A673 (cell line): ENCODE data around the gene KCNK7. TPM values are rescaled to one million over a fixed set of nuclear protein-coding genes. Genes with fewer than 3 reads are reported as not detected.

Source experiments
- BruUV-seq: library from RNA; stranded (reverse); fragments of 400-500 nt; replicated peaks from 2 replicates; lab custom pipeline; 2021; lab: Mats Ljungman, UMichigan
- CTCF ChIA-PET: fragments of 300-600 bp; sonication (Branson Sonifier 250); formaldehyde crosslinking; loops from one replicate; lab custom pipeline; 2022; ENCODE audit warnings: antibody characterized with exemption; lab: Charles Lee
- POLR2A ChIA-PET: fragments of 300-600 bp; sonication (Branson Sonifier 250); formaldehyde crosslinking; loops from one replicate; lab custom pipeline; 2022; ENCODE audit warnings: antibody characterized with exemption; ENCODE audit not compliant: low non-redundant PET; lab: Charles Lee
- DNase-seq: peaks from one replicate; pipeline ENCODE4 v3.0.0-alpha.2; 2015; ENCODE audit warnings: low spot score
- H3K27ac ChIP-seq: fragments of 200-600 bp; sonication (generic); 2 replicates; pipeline ENCODE4 v1.5.1; 2016; ENCODE audit warnings: mixed run types, low read depth, mild to moderate bottlenecking, mixed read lengths, antibody characterized with exemption, low read length; ENCODE audit not compliant: poor library complexity, severe bottlenecking
- H3K27me3 ChIP-seq: fragments of 200-600 bp; sonication (generic); replicated peaks from 2 replicates; pipeline ENCODE4 v1.6.1; 2017; ENCODE audit warnings: mixed run types, low read depth, mild to moderate bottlenecking, mixed read lengths, antibody characterized with exemption, low read length; ENCODE audit not compliant: insufficient read depth, poor library complexity
- H3K36me3 ChIP-seq: fragments of 200-600 bp; sonication (generic); 2 replicates; pipeline ENCODE4 v1.6.1; 2016; ENCODE audit warnings: mixed run types, mild to moderate bottlenecking, mixed read lengths, antibody characterized with exemption, low read length; ENCODE audit not compliant: insufficient read depth, poor library complexity, severe bottlenecking
- H3K4me1 ChIP-seq: fragments of 200-600 bp; sonication (generic); 2 replicates; pipeline ENCODE4 v1.6.1; 2017; ENCODE audit warnings: mixed run types, mild to moderate bottlenecking, mixed read lengths, antibody characterized with exemption, low read length; ENCODE audit not compliant: insufficient read depth, poor library complexity, severe bottlenecking
- H3K4me3 ChIP-seq: fragments of 200-600 bp; sonication (generic); 2 replicates; pipeline ENCODE4 v1.5.1; 2016; ENCODE audit warnings: low read depth, mixed run types, mild to moderate bottlenecking, mixed read lengths, low read length; ENCODE audit not compliant: poor library complexity, severe bottlenecking
- H3K9me3 ChIP-seq: fragments of 200-600 bp; sonication (generic); 2 replicates; pipeline ENCODE4 v1.6.1; 2016; ENCODE audit warnings: mixed run types, low read depth, mild to moderate bottlenecking, mixed read lengths, antibody characterized with exemption, low read length; ENCODE audit not compliant: poor library complexity, severe bottlenecking
- EZH2 ChIP-seq: fragments of 200-600 bp; sonication (generic); IDR thresholded peaks from 2 replicates; pipeline ENCODE4 v1.6.1; 2017; ENCODE audit warnings: borderline replicate concordance, low read depth, mild to moderate bottlenecking, mixed read lengths, antibody characterized with exemption, low read length; ENCODE audit not compliant: poor library complexity, severe bottlenecking
- intact Hi-C: fragments of 100-400 bp; cut with micrococcal nuclease; formaldehyde crosslinking; loops from one replicate; pipeline ENCODE4 v1.10.0; 2022; ENCODE audit not compliant: unreplicated experiment
- total RNA-seq: library from RNA; stranded (reverse); gene quantifications from 2 replicates; pipeline ENCODE4 v1.2.3, GENCODE V29; 2021
- TF ChIP-seq, protein P1 (sequence below): fragments of 300-800, 200-600 bp; sonication (generic); conservative IDR thresholded peaks from 2 replicates; pipeline ENCODE4 v1.5.1; 2017; ENCODE audit warnings: low read depth, mild to moderate bottlenecking, antibody characterized with exemption, low read length, moderate library complexity, mixed read lengths

KCNK7 gene
- total RNA-seq, 1 experiment from 2014 or later: 2.3 TPM

DNA sequence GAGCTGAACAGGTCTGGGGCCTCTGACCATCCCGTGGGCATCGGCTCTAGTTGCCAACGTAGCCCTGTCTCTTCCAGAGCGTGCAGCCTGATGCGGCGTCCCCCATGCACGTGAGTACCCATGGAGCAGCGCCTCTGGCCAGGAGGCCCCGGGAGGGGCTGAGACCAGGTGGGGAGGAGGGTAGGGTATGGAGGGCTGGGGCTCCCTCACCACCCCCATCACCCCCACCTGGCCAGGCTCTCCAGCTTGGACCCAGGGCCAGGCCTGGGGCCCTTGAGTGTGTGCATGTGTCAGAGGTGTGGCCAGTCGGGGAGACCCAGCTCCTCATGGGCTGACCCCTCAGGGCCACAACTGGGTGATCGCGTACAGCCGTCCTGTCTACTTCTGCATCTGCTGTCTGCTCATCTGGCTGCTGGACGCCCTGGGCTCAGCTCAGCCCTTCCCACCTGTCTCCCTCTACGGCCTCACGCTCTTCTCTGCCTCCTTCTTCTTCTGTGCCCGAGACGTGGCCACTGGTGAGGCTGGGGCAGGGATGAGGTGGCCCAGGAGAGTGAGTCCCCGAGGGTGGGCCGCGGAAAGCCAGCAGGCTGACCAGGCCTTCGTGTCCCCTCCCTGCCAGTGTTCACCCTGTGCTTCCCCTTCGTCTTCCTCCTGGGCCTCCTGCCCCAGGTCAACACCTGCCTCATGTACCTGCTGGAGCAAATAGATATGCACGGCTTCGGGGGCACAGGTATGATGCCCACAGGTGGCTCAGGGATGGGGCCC lies 28.4 kb upstream of the KCNK7 start:
- Histone ChIP-seq H3K27me3 (no peaks in the 10 kb centered on the region), H3K36me3 (peaks cover 56% of the 10 kb centered on the region), H3K4me3 (no peak overlapping the region), H3K27ac (no peak overlapping the region), H3K9me3 (no peaks in the 10 kb centered on the region), H3K4me1 (no peaks in the 10 kb centered on the region)
- intact Hi-C loops: loop anchor here (10.0 kb wide), 1 partner anchor 81 kb away; no protein-coding TSS in a partner anchor
- CTCF ChIA-PET: no interaction called here
- no TSS peak for BruUV-seq
- POLR2A ChIA-PET: no interaction called here
- DNase-seq: no peak
- TF ChIP-seq, protein P1, sequence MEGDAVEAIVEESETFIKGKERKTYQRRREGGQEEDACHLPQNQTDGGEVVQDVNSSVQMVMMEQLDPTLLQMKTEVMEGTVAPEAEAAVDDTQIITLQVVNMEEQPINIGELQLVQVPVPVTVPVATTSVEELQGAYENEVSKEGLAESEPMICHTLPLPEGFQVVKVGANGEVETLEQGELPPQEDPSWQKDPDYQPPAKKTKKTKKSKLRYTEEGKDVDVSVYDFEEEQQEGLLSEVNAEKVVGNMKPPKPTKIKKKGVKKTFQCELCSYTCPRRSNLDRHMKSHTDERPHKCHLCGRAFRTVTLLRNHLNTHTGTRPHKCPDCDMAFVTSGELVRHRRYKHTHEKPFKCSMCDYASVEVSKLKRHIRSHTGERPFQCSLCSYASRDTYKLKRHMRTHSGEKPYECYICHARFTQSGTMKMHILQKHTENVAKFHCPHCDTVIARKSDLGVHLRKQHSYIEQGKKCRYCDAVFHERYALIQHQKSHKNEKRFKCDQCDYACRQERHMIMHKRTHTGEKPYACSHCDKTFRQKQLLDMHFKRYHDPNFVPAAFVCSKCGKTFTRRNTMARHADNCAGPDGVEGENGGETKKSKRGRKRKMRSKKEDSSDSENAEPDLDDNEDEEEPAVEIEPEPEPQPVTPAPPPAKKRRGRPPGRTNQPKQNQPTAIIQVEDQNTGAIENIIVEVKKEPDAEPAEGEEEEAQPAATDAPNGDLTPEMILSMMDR: no peak
- no peak for TF ChIP-seq EZH2

DNA sequence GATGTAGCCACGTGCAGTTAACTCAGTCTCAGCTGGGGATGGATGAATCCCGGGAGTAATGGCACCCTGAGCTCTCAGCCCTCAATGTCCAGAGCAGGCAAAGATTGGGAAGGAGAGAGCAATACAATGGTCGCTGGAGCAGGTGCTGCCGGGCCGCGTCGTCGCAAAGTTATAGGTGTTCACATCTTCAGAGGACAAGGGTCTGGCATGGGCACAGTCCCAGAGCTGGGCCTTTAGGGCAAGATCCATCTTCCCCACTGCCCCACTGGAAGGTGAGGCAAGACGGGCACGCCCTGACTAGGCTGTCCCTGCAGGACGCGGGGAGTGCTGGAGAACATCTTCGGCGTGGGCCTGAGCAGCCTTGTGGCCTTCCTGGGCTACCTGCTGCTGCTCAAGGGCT lies 27.6 kb upstream of the KCNK7 start:
- ChIA-PET CTCF (no interaction called here), POLR2A (no interaction called here)
- no TSS peak for BruUV-seq
- Histone ChIP-seq H3K27me3 (no peaks in the 10 kb centered on the region), H3K36me3 (peaks cover 57% of the 10 kb centered on the region), H3K4me1 (no peaks in the 10 kb centered on the region), H3K4me3 (no peak overlapping the region), H3K27ac (no peak overlapping the region), H3K9me3 (no peaks in the 10 kb centered on the region)
- intact Hi-C loops: loop anchor here (10.0 kb wide), 1 partner anchor 82 kb away; no protein-coding TSS in a partner anchor
- DNase-seq: no peak
- TF ChIP-seq, protein P1: no peak

DNA sequence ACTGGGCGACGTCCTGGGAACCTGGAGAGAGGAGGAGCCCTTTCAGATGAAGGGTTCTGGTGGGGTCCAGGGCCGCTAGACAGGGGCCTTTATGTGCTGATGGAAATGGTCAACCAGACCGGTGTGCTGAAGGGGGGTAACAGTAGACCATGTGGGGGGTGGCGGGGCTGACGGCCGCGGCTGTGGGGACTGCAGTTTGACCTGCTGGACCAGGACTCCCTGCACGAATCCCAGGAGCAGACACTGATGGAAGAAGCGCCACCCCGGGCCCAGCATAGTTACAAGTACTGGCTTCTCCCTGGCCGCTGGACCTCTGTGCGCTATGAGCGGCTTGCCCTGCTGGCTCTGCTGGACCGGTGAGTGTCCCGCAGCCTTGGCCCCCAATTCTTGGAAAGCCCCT lies 26.4 kb upstream of the KCNK7 start:
- peaks cover under 1% of the 10 kb centered on the region for H3K4me1 ChIP-seq
- H3K4me3 ChIP-seq: no peak overlapping the region
- intact Hi-C loops: loop anchor here (10.0 kb wide), 1 partner anchor 83 kb away; no protein-coding TSS in a partner anchor
- no peaks in the 10 kb centered on the region for H3K9me3 ChIP-seq
- CTCF ChIA-PET: no interaction called here
- H3K27me3 ChIP-seq: no peaks in the 10 kb centered on the region
- POLR2A ChIA-PET: no interaction called here
- H3K27ac ChIP-seq: no peak overlapping the region
- BruUV-seq: no TSS peak
- H3K36me3 ChIP-seq: peaks cover 59% of the 10 kb centered on the region
- no peak for DNase-seq
- no peak for TF ChIP-seq EZH2
- TF ChIP-seq, protein P1: no peak
